A673 (cell line): ENCODE measurements around the gene RHBDF2.

Experiments used
- EZH2 ChIP-seq: fragments of 200-600 bp; sonication (generic); IDR thresholded peaks from 2 replicates; pipeline ENCODE4 v1.6.1; 2017; ENCODE audit warnings: borderline replicate concordance, low read depth, mild to moderate bottlenecking, mixed read lengths, antibody characterized with exemption, low read length; ENCODE audit not compliant: poor library complexity, severe bottlenecking
- TF ChIP-seq, protein P1 (sequence below): fragments of 300-800, 200-600 bp; sonication (generic); conservative IDR thresholded peaks from 2 replicates; pipeline ENCODE4 v1.5.1; 2017; ENCODE audit warnings: low read depth, mild to moderate bottlenecking, antibody characterized with exemption, low read length, moderate library complexity, mixed read lengths

DNA sequence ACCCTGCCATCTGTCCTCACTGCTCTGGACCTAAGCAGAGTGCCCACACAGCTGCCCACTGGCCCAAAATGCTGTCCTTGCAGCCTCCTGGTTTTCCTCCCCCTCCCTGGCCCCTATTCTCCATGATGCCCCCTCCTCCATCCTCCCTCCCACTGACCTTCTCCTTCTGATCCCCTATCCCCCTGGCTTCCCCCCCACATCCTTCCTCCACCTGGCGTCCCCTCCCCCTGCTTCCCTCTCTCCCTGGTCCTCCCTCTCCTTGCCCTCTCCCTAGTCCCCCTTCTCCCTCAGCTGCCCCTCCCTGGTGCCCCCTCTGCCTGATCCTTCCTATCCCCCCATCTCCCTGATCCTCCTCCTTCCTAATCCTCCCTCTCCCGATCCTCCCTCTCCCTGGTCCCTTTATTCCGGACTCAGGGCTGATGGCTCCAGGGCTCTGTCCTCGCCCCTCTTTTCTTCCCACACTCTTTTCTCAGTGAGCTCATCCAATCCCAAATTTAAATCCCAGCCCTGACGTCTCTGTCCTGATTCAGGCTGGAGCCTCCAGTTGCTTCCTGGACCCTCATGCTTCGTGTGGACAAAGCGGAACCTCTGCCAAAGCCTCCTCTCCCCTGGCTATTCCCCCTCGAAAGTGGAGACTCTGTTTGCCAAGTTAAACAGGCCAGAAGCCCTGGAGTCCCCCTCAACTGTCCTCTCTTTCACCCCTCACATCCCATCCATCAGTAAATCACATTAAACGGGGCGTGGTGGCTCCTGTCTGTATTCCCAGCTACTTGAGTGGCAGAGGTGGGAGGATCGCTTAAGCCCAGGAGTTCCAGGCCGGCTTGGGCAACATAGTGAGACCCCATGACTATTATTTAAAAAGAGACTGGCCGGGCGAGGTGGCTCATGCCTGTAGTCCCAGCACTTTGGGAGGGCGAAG, 18.1 kb upstream of the RHBDF2 start:
- TF ChIP-seq, protein P1, sequence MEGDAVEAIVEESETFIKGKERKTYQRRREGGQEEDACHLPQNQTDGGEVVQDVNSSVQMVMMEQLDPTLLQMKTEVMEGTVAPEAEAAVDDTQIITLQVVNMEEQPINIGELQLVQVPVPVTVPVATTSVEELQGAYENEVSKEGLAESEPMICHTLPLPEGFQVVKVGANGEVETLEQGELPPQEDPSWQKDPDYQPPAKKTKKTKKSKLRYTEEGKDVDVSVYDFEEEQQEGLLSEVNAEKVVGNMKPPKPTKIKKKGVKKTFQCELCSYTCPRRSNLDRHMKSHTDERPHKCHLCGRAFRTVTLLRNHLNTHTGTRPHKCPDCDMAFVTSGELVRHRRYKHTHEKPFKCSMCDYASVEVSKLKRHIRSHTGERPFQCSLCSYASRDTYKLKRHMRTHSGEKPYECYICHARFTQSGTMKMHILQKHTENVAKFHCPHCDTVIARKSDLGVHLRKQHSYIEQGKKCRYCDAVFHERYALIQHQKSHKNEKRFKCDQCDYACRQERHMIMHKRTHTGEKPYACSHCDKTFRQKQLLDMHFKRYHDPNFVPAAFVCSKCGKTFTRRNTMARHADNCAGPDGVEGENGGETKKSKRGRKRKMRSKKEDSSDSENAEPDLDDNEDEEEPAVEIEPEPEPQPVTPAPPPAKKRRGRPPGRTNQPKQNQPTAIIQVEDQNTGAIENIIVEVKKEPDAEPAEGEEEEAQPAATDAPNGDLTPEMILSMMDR: no peak
- no peak for TF ChIP-seq EZH2
